HG03064 (cell line): ENCODE data around the gene RAB7B.

Experiments
- ATAC-seq: cut with Tn5 transposase; IDR thresholded peaks from one replicate; pipeline ENCODE4 v1.9.1; 2021; ENCODE audit warnings: low read depth; ENCODE audit not compliant: unreplicated experiment

The RAB7B gene

DNA sequence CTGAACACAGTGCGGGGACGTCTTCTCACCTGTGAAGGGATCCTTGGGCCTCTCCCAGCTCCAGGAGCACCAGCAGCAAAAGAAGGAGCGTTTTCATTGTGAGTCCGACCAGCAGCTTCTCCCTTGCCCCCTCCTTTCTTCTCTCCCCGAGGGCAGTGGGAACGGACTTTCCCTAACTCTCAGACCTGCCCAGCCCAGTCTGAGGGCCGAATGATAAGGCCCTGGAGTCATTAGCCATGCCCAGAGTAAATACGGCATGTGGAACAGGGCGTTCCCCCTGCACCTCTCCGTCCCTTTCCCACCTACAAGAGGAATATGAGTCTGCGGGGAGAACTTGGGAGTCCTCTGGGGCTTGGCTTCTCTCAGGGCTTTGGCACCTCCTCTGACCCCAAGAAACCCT, 20.5 kb upstream of the RAB7B start, which contains the start of gene CTSE:
Gene CTSE, minus strand, starts transcription at position 201 of the 400 bp plus-strand sequence. Its CDS starts 104 bp downstream, at position 97.
- ATAC-seq = no peak

DNA sequence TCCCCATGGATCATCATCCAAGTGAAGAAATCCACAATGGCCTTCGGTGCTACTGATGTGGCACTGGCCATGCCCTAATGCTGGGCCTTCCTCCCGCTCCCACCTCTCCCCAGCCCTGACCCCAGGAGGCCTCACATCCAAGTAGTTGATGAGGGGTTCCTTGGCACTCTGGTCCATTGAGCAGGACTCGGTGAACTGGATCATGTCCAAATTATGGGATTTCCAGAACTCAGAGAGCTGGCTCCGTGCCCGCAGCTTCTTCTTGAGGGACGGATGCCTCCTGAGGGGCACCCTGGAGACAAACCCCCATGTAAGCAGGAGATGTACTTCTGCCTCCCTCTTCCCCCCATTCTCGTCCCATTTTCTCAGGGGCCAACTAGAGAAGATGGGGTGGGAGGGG, 19.6 kb upstream of the RAB7B start:
- ATAC-seq = no peak

- no peak for ATAC-seq
These were observed 18.6 kb upstream of the RAB7B start for GRCh38 chr1:206021626-206022365.

GRCh38 chr1:206021008-206021625, 17.9 kb upstream of the RAB7B start:
- ATAC-seq = no peak

DNA sequence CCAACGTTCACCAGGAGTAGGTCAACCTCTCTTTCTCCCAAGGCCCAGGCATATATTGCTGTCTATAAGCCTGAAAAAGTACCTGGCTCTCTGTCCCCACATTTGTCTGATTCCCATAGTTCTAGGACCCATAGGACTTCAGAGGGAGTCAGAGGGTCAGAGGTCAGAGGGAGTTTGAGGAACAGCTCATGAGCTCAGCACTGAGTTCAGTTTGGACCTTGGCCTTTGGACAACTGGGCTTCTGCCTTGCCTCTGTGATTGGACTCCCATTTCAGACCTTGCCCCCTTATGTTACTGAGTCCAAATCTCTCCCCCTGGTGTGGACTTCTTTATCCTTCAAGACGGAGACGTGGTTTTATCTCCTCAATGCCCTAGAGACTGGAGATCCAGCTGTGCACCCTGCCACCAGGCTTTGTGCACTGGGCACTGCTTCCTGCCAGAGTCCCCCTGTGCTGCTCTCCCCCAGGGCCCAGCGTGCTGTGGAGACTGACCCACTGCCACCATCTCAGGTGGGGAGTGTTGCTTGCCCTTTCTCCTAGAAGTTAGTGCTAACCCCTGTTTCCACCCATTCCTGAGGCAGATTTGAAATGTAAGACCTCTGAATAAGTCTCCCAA, 17.3 kb upstream of the RAB7B start:
- ATAC-seq = no peak

- ATAC-seq = no peak
These were observed 11.9 kb upstream of the RAB7B start for GRCh38 chr1:206015071-206015470.

DNA sequence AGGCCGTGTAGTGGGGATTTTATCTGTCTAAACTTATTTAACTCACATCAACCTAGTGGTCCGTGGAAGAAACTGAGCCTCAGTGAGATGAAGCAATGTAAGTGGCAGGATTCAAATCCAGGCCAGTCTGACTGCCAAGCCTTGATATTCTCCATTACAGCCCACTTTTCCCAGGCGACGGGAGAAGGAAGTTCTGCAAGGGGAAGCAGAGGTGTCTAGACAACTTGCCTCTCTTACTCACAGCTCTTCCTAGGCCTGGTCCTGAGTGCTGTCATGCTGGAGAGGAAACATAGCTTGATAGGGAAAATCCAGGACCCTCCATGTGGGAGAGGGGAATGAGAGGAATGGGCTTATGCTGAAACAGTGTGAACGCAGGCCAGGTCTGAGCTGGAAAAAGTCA, 11.4 kb upstream of the RAB7B start:
- ATAC-seq = no peak

- no peak for ATAC-seq
These were observed 10.0 kb upstream of the RAB7B start for GRCh38 chr1:206013026-206013795.

- peak; percentile 94 for ATAC-seq
These were observed 9.1 kb upstream of the RAB7B start for GRCh38 chr1:206012086-206012859.

DNA sequence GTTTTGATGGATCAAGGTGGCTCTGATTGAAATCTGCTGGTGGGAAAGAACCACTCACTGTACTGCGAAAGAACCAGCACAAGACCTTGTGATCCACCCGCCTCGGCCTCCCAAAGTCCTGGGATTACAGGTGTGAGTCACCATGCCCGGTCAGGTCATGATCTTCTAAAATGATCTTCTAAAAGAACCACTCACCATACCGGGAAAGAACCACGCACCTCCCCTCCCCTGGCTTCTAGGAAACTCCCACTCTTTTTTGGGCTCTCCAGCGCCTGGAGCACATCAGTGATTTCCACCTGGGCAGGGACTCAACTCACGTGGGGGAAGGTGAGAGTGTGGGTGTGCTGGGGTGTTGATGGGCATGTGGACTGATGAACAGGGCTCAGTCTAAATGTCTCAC, 7.9 kb upstream of the RAB7B start:
- ATAC-seq = no peak

DNA sequence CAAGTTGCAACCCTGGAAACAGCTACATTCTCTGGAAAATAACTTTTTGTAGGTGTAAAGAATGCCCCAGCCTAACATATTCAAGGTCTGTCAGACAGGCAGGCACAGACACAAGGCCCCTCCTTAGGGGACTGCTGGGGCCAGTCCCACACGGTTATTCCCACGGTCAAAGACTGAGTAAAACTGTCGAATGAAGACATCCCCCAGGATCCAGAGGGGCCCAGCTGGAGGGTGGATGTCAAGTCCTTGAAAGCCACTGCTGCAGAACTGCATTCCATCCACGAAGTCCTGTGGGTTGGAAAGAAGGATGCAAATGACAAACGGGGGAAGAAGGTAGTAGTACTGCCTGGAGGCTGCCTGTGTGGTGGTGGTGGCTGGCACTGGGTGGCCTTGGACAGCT, 6.9 kb upstream of the RAB7B start:
- ATAC-seq = no peak

GRCh38 chr1:206006946-206007345, 3.8 kb upstream of the RAB7B start:
- no peak for ATAC-seq

GRCh38 chr1:206005778-206006180, 2.6 kb upstream of the RAB7B start:
- ATAC-seq = no peak

DNA sequence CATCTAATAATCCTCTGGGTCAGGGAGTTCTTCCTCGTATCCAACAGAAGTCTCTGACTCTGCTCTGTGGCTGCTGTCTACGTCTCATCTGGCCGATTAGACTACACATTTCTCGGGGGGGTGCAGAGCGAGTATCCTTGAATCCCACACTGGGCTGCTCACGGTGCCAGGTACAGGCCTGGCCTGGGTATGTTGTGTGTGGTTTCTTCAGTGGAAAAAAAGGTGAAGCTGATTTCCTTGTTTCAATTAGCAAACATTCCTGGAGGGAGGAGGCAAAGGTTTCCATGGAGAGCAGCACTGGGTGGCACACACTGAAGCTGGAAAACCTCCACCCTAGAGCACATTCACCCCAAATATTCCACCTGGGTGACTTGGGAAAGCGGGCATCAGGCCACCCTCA, 2.0 kb upstream of the RAB7B start:
- no peak for ATAC-seq

GRCh38 chr1:206004826-206005225, 1.6 kb upstream of the RAB7B start:
- no peak for ATAC-seq

GRCh38 chr1:206003854-206004800, 932 bp upstream of the RAB7B start:
- no peak for ATAC-seq

GRCh38 chr1:206002160-206002559, 1.0 kb downstream of the RAB7B start:
- no peak for ATAC-seq

DNA sequence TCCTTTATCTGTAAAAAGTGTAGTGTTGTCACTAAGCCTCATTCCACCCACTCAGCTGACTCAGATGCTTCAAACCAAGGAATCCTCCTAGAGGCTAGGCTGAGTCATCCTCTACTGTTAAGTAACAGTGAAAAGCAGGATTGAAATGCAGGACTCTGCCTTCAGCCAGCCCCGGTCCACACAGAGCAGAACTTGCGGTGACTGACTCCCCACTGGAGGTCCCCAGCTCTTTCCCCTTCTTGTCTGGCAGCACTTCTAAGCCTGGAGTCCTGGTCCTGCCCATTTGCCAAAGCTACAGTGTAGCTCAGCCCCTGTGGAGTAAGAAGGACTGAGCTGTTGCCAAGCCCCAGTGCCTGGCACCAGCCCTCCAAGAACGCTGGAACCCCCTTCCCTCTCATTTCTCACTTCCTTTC, 1.7 kb downstream of the RAB7B start:
- no peak for ATAC-seq

- ATAC-seq = no peak
These were observed 2.4 kb downstream of the RAB7B start for GRCh38 chr1:206000641-206001339.
